GM12875 (cell line): ENCODE data around the gene FAM219B.

Source experiments
- H3K4me3 ChIP-seq: one replicate; pipeline ENCODE4 v1.5.1; 2011; ENCODE audit warnings: low read depth, low read length, control low read depth
- TF ChIP-seq, protein P1 (sequence below): IDR thresholded peaks from 2 replicates; pipeline ENCODE4 v1.5.1; 2011; ENCODE audit warnings: low read depth, mild to moderate bottlenecking, control low read depth, inconsistent platforms, low read length, moderate library complexity, borderline replicate concordance; ENCODE audit not compliant: insufficient read depth

Gene FAM219B

DNA sequence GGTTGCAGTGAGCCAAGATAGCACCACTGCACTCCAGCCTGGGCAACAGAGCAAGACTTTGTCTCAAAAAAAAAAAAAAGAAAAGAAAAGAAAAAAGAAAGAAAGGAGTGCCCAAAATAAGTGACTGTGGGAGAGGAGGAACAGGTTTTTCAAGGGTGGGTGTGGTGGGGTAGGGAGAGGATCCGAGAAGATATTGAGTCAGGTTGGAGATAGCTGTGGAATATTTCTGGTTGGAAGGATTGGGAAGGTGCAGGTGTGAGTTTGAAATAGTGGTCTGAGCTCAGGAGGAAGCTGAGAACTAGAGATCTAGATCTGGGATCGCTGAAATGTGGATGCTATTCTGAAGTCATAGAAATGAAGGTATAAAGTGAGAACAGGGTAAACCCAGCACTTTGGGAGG, 41.3 kb downstream of the FAM219B start:
- TF ChIP-seq, protein P1, sequence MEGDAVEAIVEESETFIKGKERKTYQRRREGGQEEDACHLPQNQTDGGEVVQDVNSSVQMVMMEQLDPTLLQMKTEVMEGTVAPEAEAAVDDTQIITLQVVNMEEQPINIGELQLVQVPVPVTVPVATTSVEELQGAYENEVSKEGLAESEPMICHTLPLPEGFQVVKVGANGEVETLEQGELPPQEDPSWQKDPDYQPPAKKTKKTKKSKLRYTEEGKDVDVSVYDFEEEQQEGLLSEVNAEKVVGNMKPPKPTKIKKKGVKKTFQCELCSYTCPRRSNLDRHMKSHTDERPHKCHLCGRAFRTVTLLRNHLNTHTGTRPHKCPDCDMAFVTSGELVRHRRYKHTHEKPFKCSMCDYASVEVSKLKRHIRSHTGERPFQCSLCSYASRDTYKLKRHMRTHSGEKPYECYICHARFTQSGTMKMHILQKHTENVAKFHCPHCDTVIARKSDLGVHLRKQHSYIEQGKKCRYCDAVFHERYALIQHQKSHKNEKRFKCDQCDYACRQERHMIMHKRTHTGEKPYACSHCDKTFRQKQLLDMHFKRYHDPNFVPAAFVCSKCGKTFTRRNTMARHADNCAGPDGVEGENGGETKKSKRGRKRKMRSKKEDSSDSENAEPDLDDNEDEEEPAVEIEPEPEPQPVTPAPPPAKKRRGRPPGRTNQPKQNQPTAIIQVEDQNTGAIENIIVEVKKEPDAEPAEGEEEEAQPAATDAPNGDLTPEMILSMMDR = no peak
- no peak overlapping the region for H3K4me3 ChIP-seq

- no peak overlapping the region for H3K4me3 ChIP-seq
- TF ChIP-seq, protein P1 = no peak
Observed at GRCh38 chr15:74864296-74864695, 42.4 kb downstream of the FAM219B start.

GRCh38 chr15:74863239-74864056, 43.2 kb downstream of the FAM219B start:
- TF ChIP-seq, protein P1 = no peak

DNA sequence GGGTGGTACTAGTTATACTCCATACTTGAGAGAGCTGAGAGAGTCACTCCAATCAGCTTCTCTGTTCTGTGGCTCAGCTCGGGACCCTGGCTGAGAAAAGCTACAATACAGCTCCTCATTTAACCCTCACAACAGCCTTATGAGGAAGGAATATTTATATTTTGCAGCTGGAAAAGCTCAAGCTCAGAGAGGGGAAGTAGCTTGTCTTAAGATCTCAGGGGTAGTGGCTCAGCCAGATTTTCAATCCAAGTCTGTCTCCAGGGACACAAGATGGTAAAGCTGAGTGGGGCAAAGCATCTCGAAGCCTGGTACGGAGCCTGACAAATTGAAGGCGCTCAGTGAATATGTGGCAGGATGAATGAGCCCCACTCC, 48.3 kb downstream of the FAM219B start:
- TF ChIP-seq, protein P1 = no peak
- no peak overlapping the region for H3K4me3 ChIP-seq

More at GRCh38 chr15:74863239-74864056, 43.2 kb downstream of the FAM219B start:
- H3K4me3 ChIP-seq = no peak overlapping the region

DNA sequence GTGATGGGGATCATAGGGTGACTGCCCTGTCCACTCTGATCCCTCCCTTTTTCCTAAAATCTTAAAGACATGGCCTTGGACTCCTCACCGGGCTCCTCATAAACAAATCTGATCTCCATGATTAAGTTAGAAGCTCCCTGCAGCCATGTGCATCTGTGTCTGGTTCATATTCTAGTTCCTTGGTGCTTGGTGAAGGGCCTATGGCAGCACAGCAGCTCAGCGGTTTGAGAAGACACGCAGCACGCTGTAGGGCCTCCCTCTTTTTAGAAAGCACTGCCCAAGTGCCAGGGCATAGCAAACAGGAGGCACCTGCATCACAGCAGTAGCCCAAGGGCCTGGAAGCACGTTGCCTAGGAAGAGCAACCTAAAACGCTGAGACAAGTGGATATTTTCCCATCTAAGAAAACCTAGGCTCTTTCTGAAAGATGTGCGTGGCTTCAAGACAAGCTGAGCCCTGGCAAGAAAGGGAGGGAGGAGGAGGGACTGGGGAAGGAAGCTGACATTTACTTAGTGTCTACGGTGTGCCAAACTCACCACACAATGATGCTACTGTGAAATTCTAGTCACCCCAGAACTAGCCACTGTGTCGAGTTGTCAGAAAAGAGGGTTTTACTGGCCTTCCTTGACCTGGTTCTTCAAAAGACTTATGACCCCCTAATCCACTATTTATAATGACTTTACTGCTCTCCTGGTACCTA, 48.8 kb downstream of the FAM219B start:
- TF ChIP-seq, protein P1 = no peak
- peak overlapping the region; percentile 5 for H3K4me3 ChIP-seq

DNA sequence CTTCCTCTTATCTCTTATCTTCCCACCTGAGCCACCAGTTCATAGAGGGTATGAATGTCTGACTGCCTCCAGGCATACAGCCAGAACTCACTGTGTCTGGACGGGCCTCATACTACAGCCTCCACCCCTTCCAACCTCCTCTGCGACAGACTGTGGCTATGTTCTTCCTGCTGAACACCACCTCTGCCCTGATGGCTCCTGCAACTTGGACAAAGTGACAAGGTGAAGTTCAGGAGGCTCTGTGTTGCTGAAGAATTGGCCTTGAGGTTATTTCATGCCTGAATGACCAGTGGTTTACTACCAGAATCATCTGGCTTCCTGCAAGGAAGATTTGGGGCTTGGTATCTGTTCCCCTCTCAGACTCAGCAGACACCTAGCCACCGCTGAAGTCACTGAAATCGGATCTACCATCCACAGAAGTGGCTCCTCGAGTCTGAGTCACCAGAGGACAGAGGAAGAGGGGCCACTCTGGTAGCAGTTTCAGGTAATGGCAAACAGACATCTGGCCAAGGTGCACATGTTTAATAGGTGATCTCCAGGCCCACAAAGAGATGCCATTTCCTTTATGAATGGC, 49.5 kb downstream of the FAM219B start:
- TF ChIP-seq, protein P1 = no peak
- H3K4me3 ChIP-seq = no peak overlapping the region
